Gastroesophageal sphincter (tissue), 4 donors: Measurements from ENCODE around the gene HES4. TPM values are rescaled to one million over a fixed set of nuclear protein-coding genes. Genes with fewer than 3 reads are reported as not detected.
A peak's percentile ranks its signal among the peaks of the same experiment; 100 is the strongest.

Experiments
- ATAC-seq: fragments of 150-250 bp; one replicate; pipeline ENCODE4 v1.9.1; 2016; ENCODE audit warnings: mild to moderate bottlenecking, moderate library complexity
- H3K27ac ChIP-seq, 4 donors: fragments of 200-600 bp; sonication (generic) in 3 of 4; 1 replicate in 3 of 4; 2 replicates in 1 of 4; pipeline ENCODE4 v1.5.1; 2016 to 2019
- H3K27me3 ChIP-seq: fragments of 200-600 bp; sonication (generic); one replicate; pipeline ENCODE4 v1.5.1; 2019
- H3K36me3 ChIP-seq, 2 donors: fragments of 200-600 bp; sonication (generic); one replicate each; pipeline ENCODE4 v1.5.1; 2019; ENCODE audit warnings: control low read depth in 1 of 2
- H3K4me1 ChIP-seq, 3 donors: fragments of 200-600 bp; sonication (generic); 1 replicate in 2 of 3; 2 replicates in 1 of 3; pipeline ENCODE4 v1.5.1; 2016 to 2019; ENCODE audit warnings: control low read depth in 2 of 3
- H3K4me3 ChIP-seq, 2 donors: fragments of 200-600 bp; sonication (generic); one replicate each; pipeline ENCODE4 v1.5.1; 2019; ENCODE audit warnings: mild to moderate bottlenecking in 1 of 2, moderate library complexity in 1 of 2
- H3K9me3 ChIP-seq, 3 donors: fragments of 200-600 bp; sonication (generic); one replicate each; pipeline ENCODE4 v1.5.1; 2017 to 2019; ENCODE audit warnings: control low read depth in 2 of 3
- CTCF ChIP-seq, 4 experiments: fragments of 200-600 bp in 2 of 4; fragments of 450-650 bp in 2 of 4; sonication (generic) in 1 of 4; IDR thresholded peaks; one replicate each; pipeline ENCODE4 v1.5.1; 2017 to 2019; ENCODE audit warnings: antibody characterized with exemption in 4 of 4, mild to moderate bottlenecking in 2 of 4, moderate library complexity in 2 of 4
- EP300 ChIP-seq: sonication (generic); formaldehyde crosslinking; IDR thresholded peaks from one replicate; pipeline ENCODE4 v1.6.1; 2017; ENCODE audit warnings: antibody characterized with exemption, mild to moderate bottlenecking
- POLR2A ChIP-seq, 2 donors: fragments of 450-650 bp; IDR thresholded peaks; one replicate each; pipeline ENCODE4 v1.6.1; 2017; ENCODE audit warnings: antibody characterized with exemption in 2 of 2, mild to moderate bottlenecking in 2 of 2, moderate library complexity in 1 of 2
- POLR2AphosphoS5 ChIP-seq: sonication (generic); formaldehyde crosslinking; IDR thresholded peaks from one replicate; pipeline ENCODE4 v1.6.1; 2017; ENCODE audit warnings: antibody characterized with exemption
- WGBS, 2 donors: methylation state at CpG; one replicate each; pipeline ENCODE4 v1.1.5; 2018; ENCODE audit warnings: low coverage in 1 of 2; 5-methylcytosine and 5-hydroxymethylcytosine counted together
- total RNA-seq, 4 donors: library from RNA; depleted of rRNA; stranded (reverse); fragments of >200 nt; gene quantifications; one replicate each; pipeline ENCODE4 v1.1.0, GENCODE V29; 2016

Gene HES4
- total RNA-seq, 4 donors from 2014 or later = 33.6 to 77.6 (median 48.4) TPM

DNA sequence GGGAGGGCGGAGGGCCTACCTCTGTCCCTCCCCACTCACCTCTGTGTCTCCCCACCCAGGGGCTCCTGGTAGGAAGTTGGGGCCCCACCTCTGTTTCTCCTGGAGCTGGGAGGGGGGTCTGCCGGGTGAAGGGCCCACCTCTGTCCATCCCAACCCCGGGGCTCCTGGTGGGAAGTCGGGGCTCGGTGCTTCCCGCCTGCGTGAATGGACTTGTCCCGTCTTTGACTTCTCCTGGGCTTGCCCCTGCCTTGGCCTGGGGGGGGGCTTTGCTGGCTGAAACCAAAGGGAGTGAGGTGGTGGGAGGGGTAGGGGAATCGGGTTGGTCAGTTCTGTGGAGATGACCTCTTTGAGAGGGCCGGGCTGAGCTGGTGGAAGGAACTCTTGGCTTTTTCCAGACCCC is 25.8 kb upstream of the HES4 start:
- no peaks in the 10 kb centered on the region for H3K27me3 ChIP-seq
- WGBS, 2 donors = no CpG with 5 or more reads among the region's 10 CpGs
- no peak for ATAC-seq
- no peaks in the 10 kb centered on the region for H3K9me3 ChIP-seq
- peak overlapping the region in 1 of 4 donors; percentile 21 for H3K27ac ChIP-seq
- peaks cover 0 to 53% (median 16%) of the 10 kb centered on the region in 3 donors for H3K4me1 ChIP-seq
- H3K36me3 ChIP-seq = peaks cover 0 to 16% of the 10 kb centered on the region in 2 donors
- H3K4me3 ChIP-seq = no peak overlapping the region
- no peak for TF ChIP-seq POLR2AphosphoS5
- TF ChIP-seq CTCF (IDR thresholded peaks at IDR 0.05) = no peak
- no peak for TF ChIP-seq EP300

DNA sequence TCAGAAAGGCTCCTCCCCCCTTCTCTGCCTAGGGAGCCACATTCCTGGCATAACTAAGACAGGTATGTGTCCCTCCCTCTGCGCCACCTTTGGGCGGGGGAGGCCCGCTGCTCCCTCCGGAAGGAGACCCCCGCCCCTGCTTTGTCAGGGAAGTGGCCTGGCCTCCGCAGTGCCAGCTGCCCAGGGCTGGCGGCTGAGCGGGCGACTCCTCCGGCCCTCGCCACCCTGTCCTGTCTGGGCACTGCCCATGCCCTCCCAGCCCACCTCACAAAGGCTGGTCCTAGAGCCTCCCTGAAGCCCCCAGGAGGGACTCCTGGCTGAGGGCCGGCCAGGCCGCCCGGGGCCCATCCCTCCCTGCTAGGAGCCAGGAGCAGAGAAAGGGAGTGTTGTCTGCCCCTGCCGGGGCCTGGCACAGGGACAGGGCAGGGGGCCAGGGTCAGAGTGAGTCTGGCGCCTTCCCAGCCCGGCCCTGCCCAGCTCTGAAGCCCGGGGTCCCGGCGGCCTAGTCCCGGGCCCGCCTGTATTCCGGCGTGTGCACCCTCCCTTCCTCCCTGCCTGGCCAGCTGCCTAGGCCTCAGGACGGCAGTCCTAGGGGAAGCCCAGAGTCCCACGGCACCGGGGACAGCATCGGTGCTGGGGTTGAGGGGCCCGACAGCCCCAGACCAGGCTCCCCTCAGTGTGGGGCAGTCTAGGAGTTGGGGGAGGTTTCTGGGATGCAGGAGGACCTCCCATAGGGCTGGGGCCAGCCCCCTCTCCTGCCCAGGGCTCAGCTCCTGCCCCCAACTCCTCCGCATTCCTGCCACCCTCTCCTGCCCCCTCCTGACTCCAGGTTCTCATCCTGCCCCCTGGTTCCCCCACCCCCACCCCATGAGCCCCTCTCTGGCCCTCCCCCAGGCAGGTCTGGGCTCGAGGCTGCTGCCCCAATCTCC is 25.1 kb upstream of the HES4 start:
- TF ChIP-seq EP300 = no peak
- Histone ChIP-seq H3K27me3 (no peaks in the 10 kb centered on the region), H3K9me3 (no peaks in the 10 kb centered on the region), H3K4me1 (peaks cover 0 to 60% (median 18%) of the 10 kb centered on the region in 3 donors), H3K36me3 (peaks cover 0 to 16% of the 10 kb centered on the region in 2 donors), H3K4me3 (peak overlapping the region in 1 of 2 donors; percentile 12), H3K27ac (peak overlapping the region in 3 of 4 donors; percentile 9 to 38 (median 21))
- WGBS, 2 donors = no CpG with 5 or more reads among the region's 31 CpGs
- no peak for ATAC-seq

DNA sequence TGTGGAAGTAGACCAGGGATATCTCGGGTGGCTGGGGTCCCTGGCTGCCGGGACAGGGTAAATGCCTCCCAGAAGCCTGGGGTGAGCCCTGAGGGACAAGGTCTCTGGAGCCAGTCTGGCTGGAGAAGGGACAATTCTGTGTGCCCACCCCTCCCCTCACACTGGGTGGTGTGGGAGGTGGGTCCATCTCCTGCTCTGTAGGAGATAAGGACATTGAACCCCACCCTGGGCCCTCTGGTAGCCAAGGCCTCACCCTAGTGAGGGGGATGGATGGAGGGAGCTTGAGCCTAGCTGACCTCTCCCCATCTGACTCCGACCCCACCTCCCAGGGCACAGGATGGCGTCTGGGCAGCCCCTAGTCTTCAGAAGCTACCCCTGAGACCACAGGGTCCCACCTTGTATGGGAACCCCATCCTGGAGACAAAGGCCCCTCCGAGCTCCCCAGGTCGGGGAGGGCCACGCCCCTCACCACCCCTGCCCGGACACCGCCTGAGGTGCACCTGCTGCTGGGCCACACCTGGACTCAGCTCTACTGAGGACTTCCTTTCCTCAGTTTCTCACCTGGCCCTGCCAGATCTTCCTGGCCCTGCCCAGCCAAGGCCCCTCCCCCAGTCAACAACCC is 24.4 kb upstream of the HES4 start:
- Histone ChIP-seq H3K4me3 (no peak overlapping the region), H3K4me1 (peaks cover 0 to 60% (median 18%) of the 10 kb centered on the region in 3 donors), H3K36me3 (peaks cover 0 to 16% of the 10 kb centered on the region in 2 donors), H3K27me3 (no peaks in the 10 kb centered on the region), H3K27ac (peak overlapping the region in 2 of 4 donors; percentile 9 to 21), H3K9me3 (no peaks in the 10 kb centered on the region)
- no CpG with 5 or more reads among the region's 9 CpGs for WGBS, 2 donors
- no peak for TF ChIP-seq POLR2A (IDR thresholded peaks at IDR 0.05)
- no peak for TF ChIP-seq EP300
- TF ChIP-seq CTCF (IDR thresholded peaks at IDR 0.05) = no peak
- TF ChIP-seq POLR2AphosphoS5 = no peak
- no peak for ATAC-seq

DNA sequence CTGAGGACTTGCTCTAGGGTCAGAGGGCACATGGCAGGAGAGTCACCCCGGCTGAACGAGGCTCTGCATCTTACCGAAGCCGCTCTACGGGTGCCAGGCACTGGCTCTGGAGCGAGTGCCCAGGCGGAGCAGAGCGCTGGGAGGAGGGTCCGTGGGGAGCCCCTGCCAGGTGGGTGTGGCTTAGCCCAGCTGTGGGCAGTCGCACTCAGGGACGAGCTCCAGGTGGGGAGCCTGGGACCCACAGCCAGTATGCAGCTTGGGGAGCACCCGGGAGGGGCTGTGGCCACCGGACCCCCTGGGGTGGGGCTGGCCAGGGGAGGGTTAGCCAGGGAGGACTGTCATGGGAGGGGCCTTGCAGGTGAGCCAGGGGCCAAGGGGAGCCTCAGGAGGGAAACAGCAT is 23.8 kb upstream of the HES4 start:
- Histone ChIP-seq H3K4me3 (no peak overlapping the region), H3K36me3 (peaks cover 0 to 16% of the 10 kb centered on the region in 2 donors), H3K27ac (no peak overlapping the region), H3K9me3 (no peaks in the 10 kb centered on the region), H3K4me1 (peaks cover 0 to 66% (median 18%) of the 10 kb centered on the region in 3 donors), H3K27me3 (no peaks in the 10 kb centered on the region)
- 80 to 88% methylated on average over 1 to 4 of the region's 13 CpGs for WGBS, 2 donors
- ATAC-seq = no peak
- TF ChIP-seq EP300 = no peak
- TF ChIP-seq CTCF (IDR thresholded peaks at IDR 0.05) = no peak
- no peak for TF ChIP-seq POLR2AphosphoS5
- TF ChIP-seq POLR2A (IDR thresholded peaks at IDR 0.05) = no peak

GRCh38 chr1:1022302-1023009 is 22.6 kb upstream of the HES4 start:
- H3K9me3 ChIP-seq = no peaks in the 10 kb centered on the region
- whole genome bisulfite sequencing, 2 donors = 78% methylated on average over 4 of the region's 27 CpGs; no CpG with 5 or more reads in 1 of the 2 donors
- TF ChIP-seq POLR2A (IDR thresholded peaks at IDR 0.05) (no peak), POLR2AphosphoS5 (no peak), EP300 (no peak), CTCF (IDR thresholded peaks at IDR 0.05) (no peak)
- H3K27ac ChIP-seq = no peak overlapping the region
- peaks cover 0 to 10% of the 10 kb centered on the region in 2 donors for H3K36me3 ChIP-seq
- ATAC-seq = no peak
- no peak overlapping the region for H3K4me3 ChIP-seq
- no peaks in the 10 kb centered on the region for H3K27me3 ChIP-seq
- peaks cover 0 to 66% (median 18%) of the 10 kb centered on the region in 3 donors for H3K4me1 ChIP-seq
